Measurements from ENCODE around the gene LEMD2.
"Not testable (repeated sequence)": the region's sequence is repeated elsewhere in the genome, so short reads cannot be mapped to it uniquely, and the experiment has no call there.

Gene LEMD2

DNA sequence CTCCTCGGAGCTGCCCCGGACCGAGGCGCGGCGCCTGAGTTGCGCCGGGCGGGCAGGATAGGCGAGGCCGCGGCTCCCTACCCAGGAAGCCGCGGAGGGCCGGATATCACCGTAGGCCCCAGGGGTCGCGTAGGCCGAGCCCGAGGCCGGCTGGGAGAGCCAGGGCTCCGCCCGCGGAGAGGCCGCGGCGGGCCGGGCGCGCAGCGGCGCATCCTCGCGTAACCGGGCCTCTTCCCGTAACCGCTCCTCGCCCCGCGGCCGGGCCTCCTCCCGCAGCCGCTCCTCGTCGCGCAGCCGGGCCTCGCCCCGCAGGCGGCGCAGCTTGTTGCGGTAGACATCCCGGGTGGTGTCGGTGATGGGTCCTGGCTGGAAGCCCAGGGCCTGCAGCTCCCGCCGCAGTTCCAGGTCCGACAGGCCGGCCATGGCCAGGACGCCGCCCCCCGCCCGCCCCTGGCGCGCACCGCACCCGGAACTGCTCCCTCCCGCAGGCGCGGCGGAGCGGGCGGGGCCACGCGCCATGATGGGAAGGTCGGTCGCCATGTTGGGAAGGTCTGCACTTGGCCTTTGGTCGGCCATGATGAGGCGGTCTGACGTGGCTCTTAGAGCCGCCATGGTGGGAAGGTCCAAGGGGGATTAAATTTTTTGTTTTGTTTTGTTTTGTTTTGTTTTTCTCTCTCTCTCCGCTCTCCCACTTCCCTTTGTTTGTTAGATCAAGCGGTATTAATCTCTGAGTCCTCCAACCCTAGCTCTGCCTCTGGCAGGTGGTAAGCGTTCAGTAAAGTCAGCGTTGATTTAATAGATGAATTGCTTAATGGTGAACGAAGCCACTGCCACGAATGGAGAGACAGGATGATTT lies at the start of gene LEMD2:
LEMD2 (minus strand) TSS at position 437 of the 856 bp plus-strand sequence; CDS start at position 423, 14 bp downstream.
- peak; percentile 84 to 92 (median 86) for DNase-seq (ENCODE audit: low read depth in 3 of 3)

DNA sequence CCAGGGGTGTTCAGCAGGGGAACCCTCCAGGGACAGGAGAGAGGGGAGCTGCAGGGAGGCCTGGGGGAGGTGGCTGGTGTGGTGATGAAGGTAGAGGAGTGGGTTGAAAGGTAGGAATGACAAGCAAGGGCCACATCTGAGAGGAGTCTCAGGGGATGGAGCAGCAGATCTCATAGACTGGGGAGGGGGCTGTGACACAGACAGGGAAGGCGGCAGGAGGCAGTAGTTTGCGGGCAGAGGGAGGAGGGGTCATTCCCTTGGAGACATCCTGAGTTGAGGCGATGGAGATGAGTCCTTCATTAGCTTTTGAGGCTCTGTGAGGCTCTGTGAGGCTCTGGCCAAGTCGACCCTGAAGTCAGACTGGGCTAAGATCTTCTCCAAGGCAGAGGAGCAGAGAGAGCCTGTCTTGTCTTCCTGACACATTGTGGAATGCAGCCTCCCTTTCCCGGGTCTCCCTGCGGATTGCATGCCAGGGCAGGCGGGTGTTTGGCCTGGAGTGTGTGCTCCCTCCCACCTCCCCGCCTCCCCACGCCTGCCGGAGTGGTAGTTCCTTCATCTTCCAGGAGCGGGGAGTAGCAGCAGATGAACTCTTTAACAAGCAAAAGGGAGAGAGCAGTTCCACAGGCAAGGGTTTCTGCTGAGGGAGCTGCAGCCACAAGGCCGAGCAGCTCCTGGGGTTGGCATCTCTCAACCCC lies 49.2 kb upstream of the LEMD2 start:
- DNase-seq (ENCODE audit: low read depth in 3 of 3), result no peak

DNA sequence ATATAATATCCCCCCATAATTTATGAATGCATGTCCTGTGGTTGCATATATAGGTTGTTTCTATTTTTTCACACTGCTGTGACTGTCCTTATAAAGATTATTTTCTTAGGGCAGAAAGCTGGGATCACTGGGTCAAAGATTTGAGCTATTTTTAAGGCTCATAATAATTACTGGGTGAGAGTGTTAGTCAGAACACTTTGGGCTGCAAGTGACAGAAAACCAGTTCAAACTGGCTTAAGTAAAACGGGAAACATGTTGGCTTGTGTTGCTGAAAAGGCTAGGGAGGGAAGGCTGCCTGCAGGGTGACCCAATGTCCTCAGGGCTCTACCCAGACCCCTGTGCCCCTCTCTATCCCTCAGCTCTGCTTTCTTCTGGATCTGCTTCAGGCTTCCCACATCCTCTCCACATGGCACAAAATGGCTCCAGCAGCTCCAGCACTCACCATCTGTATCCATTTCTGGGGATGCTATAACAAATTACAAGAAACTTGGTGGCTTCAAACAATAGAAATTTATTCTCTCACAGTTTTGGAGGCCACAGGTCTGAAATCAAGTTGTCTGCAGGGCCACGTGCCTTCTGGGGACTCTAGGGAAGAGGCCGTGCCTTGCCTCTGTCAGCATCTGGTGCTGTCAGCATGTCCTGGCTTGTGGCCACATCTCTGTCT lies 48.0 kb upstream of the LEMD2 start:
- no peak for DNase-seq (ENCODE audit: low read depth in 3 of 3)

DNA sequence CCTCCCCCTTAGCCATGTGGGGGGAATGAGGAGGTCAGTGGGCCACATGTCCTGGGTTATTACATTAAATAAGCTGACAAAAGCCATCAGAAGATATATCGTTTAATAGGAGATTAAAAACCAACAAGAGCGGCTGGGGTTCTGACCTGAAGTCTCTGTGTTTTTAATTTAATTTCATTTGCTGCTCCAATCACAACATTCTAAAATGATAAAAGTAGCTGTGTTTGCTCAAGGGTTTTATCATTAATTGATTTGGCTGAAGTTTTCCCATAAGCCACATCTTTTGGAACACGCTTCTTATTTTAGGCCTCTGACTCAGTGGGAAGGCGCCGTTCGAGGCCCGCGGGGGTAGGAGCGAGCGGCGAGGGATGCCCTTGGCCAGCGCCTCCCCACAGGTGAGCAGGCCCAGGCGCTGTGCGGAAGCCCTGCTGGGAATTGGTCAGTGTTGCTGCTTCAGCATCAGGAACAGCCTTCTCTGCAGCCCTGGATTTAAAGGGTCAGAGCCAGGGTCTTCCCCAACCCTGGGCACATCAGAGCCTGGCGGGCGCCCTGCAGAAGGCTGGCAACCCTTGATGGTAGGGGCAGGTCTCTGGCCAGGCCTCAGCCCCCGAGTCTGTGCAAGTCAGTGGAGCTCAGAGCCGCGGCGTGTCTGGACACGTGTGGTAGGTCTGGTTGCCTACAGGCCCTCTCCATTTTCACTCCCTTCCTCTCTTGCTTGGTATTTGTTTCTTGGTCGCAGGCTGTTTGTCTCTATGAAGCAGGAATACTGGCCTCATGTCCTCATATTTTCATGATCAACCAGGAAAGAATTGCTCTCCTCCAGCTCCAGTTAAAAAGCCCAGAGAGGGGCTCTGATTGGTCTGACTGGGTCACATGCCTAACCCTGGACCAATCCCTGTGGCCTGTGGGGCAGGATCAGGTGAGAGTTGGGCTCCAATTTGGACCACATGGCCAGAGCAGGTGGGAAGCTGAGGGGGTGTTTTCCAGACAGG lies 45.8 kb upstream of the LEMD2 start:
- no peak for DNase-seq (ENCODE audit: low read depth in 3 of 3)

DNA sequence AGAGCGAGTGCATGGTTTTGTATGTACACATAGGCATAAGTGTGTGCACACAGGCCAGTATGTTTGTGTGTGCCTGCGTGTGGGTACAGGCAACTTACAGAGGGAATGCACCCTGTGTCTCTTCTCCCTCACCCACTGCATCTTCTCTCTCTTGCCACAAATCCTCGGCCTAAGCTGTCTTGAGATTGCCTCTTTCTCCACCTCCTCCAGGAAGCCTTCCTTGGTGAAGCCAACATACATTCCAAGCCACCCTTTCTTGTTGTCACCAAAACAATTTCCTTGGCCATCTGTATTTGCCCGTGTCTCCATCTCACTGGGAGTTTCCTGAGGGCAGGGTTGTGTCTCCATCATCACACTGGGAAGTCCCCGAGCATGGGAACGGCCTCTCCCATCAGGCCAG lies 44.7 kb upstream of the LEMD2 start:
- no peak for DNase-seq (ENCODE audit: low read depth in 3 of 3)

DNA sequence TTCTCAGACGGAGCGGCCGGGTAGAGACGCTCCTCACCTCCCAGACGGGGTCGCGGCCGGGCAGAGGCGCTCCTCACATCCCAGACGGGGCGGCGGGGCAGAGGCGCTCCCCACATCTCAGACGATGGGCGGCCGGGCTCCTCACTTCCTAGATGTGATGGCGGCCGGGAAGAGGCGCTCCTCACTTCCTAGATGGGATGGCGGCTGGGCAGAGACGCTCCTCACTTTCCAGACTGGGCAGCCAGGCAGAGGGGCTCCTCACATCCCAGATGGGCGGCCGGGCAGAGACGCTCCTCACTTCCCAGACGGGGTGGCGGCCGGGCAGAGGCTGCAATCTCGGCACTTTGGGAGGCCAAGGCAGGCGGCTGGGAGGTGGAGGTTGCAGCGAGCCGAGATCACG lies 43.9 kb upstream of the LEMD2 start:
- not testable (repeated sequence) for DNase-seq (ENCODE audit: low read depth in 3 of 3)

DNA sequence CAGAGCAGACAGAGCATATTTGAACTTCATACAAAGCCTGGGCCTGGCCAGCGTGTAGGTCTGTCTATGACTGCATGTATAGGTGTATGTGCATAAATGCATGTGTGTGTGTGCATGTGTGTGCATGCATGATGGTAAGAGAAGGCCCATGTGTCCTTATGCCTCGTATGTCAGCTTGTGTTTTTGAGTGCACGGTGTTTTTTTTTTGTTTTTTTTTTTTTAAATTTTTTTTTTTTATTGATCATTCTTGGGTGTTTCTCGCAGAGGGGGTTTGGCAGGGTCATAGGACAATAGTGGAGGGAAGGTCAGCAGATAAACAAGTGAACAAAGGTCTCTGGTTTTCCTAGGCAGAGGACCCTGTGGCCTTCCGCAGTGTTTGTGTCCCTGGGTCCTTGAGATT lies 42.8 kb upstream of the LEMD2 start:
- not testable (repeated sequence) for DNase-seq (ENCODE audit: low read depth in 3 of 3)

DNA sequence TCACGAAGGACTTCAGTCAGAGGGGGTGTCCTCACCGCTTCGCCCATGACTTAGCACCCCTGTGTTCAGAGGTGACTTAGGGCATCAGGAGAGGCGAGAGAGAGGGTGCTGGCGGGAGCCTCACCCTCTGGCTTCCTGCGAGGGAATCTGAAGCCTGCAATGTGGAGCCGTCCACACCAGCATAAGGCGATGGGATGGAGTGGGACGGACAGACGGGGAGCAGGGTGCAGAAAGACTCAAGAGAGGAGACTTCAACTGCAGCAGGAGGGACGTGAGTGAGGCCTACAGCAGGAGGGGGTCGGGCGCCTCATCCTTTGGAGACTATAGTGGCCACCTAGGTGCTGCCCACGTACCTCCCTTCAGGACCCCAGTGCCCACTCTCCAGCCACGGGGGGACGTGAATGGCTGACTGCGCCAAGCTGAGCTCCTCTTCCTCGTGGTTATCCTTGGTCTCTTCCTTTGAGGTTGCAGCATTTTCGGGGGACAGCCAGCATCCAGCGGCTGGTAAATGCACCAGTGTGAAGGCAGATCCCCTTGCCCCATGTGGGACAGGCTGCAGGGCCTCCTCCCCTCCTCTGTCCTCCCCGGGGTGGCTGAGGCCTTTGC lies 41.8 kb upstream of the LEMD2 start:
- DNase-seq (ENCODE audit: low read depth in 3 of 3), result no peak

DNA sequence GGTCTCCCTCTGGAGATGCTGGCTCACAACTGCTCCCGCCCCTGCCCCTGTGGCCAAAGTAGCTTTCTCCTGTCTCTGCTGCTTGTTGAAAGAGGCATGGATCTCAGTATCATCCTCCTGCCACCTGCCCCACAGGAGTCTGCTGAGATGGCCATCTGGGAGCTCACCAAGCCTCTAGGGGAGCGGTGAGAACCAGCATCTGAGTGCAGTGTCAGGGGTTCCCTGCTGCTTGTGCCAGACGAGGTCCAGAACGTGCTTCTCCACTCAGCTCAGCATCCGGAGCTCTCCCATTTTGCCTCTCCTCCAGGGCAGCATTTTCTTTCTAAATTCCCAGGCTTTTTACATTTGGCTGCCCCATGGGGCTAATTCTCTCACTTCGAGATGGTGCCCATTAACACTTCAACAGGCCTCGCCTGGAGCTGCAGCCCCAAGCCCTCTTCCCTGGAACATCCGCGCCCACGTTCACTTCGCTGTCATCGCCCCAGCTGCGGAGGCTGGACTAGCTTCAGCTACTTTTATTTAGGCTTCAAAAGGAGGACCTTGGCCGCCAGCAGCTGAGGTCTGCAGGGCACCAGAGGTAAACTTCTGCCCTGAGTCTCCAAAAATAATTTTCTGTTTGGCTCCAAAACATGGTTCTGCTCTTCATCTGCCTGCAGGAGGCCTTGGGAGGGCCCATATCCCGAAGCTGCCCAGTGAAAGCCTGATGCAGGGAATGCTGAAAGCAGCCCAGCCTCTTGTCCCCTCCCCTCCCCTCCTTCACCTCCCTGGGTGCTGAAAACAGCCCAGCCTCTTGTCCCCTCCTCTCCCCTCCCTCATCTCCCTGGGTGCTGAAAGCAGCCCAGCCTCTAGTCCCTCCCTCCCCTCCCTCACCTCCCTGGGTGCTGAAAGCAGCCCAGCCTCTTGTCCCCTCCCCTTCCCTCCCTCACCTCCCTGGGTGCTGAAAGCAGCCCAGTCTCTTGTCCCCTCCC lies 40.1 kb upstream of the LEMD2 start:
- no peak for DNase-seq (ENCODE audit: low read depth in 3 of 3)

DNA sequence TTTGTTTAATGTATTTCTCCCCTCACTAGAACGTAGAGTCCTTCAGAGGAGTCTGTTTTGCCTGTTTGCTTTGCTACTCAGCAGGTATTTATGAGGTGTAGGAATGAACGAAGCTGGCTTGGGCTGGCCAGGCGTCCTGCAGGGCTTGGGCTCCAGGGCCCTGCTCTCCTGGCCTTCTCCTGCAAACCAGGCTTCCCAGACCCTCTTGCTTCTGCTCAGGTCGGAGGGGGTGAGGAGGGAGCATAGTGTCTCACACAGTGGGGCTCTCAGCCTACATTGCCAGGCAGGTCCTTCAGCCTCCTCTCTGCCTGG lies 39.5 kb upstream of the LEMD2 start:
- no peak for DNase-seq (ENCODE audit: low read depth in 3 of 3)

DNA sequence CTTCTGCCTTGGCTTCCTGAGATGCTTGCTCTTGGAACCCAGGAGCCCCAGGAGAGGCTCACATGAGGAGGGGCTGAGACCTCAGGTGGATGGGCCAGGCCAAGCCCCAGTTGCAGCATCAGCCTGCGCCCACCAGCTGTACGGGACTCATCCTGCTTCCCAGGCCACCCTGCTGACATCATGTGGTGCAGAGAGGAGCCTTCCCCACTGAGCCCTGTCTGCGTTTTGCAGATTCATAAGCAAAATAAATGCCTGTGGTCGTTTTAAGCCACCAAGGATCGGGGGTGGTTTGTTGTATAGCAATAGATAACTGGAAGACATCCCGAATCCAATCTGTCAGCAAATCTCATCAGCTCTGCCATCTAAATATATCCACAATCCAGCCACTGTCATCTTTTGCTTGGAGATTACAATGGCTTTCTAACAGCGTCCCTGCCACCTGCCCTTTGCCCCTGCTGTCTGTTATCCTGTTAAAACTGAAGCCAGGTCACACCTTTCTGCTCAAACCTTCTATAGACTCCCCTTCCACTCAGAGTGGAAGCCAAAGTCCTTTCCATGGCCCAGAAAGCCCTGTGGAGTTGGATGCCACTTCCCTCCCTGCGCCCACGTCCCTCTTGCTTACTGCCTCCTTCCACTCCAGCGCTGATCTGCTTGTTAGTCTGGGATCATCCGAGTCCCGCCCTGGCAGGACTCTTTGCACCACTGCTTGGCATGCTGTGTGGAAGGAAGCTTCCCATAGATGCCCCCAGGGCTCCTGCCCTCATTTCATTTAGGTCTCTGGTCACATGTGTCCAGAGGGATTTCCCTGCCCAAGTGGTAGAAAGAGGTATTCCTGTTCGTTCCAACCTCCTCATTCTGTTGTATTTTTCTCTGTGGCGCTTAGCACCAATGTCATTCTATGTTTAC lies 38.9 kb upstream of the LEMD2 start:
- no peak for DNase-seq (ENCODE audit: low read depth in 3 of 3)

DNA sequence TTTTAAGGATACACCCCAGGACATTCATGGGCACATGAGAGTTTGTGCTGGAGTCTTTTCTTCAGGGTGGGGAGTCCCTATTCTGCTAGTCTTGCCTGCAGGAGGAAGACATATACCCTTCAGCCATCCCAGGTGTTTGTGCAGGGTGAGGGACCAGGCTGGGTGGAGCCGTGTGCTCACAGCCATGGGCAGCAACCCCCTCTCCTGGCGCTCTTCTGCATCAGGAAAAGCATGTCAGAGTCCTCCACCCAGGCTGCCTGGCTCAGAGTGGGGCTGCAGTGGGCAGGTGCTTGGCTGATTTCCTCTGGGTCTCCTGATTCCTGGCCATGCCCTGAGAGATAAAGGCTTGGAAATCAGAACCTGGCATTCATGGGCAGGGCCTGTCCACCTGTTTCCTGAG lies 37.6 kb upstream of the LEMD2 start:
- DNase-seq (ENCODE audit: low read depth in 3 of 3), result no peak

DNA sequence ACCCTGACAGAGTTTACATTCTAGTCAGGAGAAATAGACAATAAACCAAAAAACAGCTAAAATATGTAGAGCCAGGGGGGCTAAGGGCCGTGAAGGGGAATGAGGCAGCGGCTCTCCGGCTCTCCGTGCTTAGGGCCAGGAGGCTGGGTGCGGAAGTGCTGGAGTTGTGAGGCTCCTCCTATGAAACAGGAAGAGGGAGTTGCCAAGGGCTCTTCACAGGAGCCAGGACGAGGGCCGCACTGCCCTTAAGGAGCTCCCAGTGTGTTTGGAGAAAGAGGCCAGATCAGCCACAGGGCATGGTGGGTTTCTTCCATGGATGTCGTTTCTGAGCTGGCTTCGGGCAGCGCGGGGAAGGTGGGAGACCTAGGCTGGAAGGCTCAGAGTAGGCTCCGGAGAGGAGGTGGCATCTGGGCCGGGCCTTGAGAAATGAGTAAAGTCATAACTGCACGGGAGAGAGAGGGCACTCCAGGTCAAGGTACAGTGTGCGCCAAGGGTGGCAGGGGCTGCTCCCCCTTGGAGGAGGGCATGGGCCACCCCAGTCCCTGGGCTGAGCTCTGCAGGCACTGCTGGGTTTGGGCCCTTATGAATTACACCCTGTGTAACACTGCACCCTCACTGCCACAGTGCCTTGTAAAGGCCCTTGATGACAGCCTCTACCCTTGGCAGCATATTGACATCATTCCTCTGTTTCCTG lies 35.7 kb upstream of the LEMD2 start:
- DNase-seq (ENCODE audit: low read depth in 3 of 3), result no peak

DNA sequence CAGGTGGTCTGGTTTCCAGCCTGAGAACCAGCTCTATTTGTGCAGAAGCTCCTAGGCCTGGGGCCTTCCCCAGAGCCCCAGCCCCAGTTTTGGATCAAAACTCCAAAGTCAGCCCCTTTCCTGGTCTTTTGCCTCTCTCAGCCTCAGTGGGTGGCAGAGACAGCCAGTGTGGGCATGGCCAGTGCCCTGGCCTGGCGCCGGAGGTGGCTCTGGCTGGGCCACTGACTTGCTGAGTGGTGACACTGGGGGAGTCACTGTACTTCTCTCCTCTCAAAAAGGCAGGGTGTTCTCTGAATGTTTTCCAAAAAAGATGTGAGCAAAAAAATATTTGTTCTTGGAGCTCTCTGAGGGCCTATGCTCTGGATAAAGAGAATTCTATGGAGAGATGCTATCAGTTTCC lies 34.9 kb upstream of the LEMD2 start:
- DNase-seq (ENCODE audit: low read depth in 3 of 3), result no peak

DNA sequence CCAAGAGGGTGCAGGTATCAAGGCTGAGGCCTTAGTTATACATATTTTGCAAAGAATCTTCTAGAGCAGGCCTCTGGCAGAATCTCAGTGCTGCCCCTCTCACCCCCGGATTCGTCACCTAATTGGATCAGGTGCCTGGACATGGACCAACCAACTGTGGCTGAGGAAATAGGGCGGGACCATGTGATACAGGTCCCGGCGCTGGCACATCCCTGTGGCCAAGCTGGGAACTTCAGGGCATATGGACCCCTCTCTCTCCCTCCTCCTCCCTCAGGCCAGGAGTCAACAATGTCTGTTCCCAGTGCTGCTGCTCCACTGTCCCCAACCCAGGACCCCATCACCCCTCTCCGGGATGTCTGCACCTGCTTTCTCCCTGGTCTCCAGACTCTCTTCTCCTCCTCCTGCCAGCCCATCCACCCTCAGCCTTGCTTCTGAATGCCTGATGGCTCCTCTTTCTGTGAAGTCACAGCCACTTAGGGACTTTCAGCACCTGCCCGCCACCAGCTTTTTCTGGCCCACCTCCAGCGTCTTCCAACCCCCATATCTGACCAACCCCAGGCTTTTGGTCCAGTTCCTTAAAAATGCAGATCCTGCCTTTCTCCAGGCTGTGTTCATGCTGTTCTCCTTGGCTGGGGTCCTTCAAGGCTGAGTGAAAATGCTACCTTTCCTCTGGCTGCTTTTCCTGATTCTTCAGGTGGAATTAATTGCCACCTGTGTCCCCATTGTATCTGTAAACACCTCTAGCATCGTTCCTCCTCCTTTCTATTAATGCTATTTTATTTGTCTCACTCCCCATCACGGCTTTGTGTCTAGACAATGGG lies 33.9 kb upstream of the LEMD2 start:
- no peak for DNase-seq (ENCODE audit: low read depth in 3 of 3)

DNA sequence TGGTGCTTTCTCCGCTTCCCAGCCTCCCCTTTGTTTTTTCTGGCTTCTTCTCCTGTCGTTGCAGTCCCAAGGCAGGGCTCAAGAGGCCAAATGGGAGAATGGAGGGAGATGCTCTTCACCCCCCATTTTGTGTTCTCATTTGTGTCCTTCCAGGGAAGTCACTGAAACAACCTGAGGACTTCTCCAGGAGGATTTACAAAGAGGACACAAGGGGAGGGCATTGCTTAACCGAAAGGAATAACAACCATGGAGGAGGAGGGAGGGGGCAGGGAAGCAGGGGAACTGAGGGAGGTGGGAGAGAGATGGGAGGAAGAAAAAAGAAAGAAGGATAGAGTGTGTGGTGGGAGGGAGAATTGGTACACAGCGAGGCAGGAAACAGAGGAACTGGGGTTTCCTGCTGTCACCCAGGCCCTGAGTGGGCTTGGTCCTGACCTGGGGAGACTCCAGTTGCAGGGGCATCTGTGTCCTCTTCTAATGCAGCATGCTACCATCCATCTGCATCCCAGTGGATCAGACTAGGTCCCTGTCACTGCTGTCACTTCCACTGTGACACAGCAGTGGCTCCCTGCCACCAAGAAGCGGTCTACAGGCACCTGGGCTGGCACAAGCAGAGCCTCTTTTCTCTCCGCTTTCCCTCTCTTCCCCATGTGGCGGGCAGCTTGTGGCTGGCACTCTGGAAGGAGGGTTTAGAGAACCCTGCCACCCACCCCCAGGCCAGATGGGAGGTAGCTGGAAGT lies 32.0 kb upstream of the LEMD2 start:
- no peak for DNase-seq (ENCODE audit: low read depth in 3 of 3)

DNA sequence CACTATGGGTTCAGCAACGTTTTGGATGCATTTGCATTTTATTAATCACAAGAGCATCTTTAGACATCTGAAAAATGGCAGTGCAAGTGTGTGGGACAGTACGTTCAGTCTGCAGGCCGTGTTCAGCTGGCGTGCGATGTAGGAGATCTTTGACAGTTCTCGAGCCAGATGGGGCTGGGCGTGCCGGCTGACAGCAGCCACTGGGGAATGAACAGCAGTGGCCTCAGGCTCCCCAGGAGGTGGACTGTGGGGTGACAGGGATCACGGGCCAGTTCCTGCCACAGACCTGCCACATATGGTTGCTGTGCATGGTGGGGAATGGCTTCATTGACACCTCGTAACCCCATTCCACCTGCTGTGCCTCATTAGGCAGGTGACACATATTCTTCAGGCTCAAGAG lies 31.3 kb upstream of the LEMD2 start:
- DNase-seq (ENCODE audit: low read depth in 3 of 3), result no peak

Data from stimulated activated CD4-positive, alpha-beta T cell treated with anti-CD3 and anti-CD28 coated beads, TNF-alpha, amount 100 ng/mL, for 24 hours (primary cell).